Fibroblast of villous mesenchyme (primary cell): ENCODE measurements around the gene OSBPL8. TPM values are rescaled to one million over a fixed set of nuclear protein-coding genes. Genes with fewer than 3 reads are reported as not detected.
A peak's percentile ranks its signal among the peaks of the same experiment; 100 is the strongest.

Experiments used
- DNase-seq: peaks from one replicate; pipeline ENCODE4 v3.0.0-alpha.2; 2010; ENCODE audit warnings: low read depth
- H3K4me3 ChIP-seq: 2 replicates; pipeline ENCODE4 v1.5.1; 2011; ENCODE audit warnings: low read depth, mild to moderate bottlenecking, low read length
- total RNA-seq: library from RNA; depleted of rRNA; stranded (reverse); fragments of >200 nt; gene quantifications from 2 replicates; pipeline ENCODE4 v1.2.3, GENCODE V29; 2012
- TF ChIP-seq, protein P1 (sequence below): IDR thresholded peaks from 2 replicates; pipeline ENCODE4 v1.5.1; 2012; ENCODE audit warnings: low read depth, mild to moderate bottlenecking, low read length; ENCODE audit not compliant: insufficient read depth

The OSBPL8 gene
- total RNA-seq, 1 donor = 135 TPM

GRCh38 chr12:76542908-76543307, 16.7 kb downstream of the OSBPL8 start:
- TF ChIP-seq, protein P1, sequence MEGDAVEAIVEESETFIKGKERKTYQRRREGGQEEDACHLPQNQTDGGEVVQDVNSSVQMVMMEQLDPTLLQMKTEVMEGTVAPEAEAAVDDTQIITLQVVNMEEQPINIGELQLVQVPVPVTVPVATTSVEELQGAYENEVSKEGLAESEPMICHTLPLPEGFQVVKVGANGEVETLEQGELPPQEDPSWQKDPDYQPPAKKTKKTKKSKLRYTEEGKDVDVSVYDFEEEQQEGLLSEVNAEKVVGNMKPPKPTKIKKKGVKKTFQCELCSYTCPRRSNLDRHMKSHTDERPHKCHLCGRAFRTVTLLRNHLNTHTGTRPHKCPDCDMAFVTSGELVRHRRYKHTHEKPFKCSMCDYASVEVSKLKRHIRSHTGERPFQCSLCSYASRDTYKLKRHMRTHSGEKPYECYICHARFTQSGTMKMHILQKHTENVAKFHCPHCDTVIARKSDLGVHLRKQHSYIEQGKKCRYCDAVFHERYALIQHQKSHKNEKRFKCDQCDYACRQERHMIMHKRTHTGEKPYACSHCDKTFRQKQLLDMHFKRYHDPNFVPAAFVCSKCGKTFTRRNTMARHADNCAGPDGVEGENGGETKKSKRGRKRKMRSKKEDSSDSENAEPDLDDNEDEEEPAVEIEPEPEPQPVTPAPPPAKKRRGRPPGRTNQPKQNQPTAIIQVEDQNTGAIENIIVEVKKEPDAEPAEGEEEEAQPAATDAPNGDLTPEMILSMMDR = no peak
- DNase-seq = no peak
- H3K4me3 ChIP-seq = no peak overlapping the region

- H3K4me3 ChIP-seq = no peak overlapping the region
- no peak for DNase-seq
- TF ChIP-seq, protein P1 = no peak
Measured at GRCh38 chr12:76539727-76540126, 19.8 kb downstream of the OSBPL8 start.

DNA sequence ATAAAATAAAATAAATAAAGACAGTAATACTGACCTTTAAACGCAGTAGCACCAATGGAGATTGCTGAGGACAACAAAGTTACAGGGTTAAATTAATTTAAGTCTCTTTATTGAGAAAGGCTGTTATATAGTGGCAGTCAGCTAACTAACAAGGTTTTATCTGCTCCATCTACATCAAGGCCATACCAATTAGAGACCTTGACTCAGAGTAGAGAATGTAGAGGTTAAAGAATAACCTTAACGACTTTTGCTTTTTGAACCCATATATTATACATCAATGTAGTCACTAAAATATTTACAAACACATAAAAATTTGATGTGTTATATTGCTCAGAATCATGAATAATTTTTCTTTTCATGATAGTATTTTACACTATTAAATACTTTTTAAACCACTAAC, 21.6 kb downstream of the OSBPL8 start:
- no peak overlapping the region for H3K4me3 ChIP-seq
- no peak for DNase-seq
- TF ChIP-seq, protein P1 = no peak

GRCh38 chr12:76536546-76536945, 23.0 kb downstream of the OSBPL8 start:
- TF ChIP-seq, protein P1 = no peak
- no peak for DNase-seq
- no peak overlapping the region for H3K4me3 ChIP-seq

GRCh38 chr12:76535170-76535569, 24.4 kb downstream of the OSBPL8 start:
- no peak overlapping the region for H3K4me3 ChIP-seq
- DNase-seq = no peak
- TF ChIP-seq, protein P1 = no peak

DNA sequence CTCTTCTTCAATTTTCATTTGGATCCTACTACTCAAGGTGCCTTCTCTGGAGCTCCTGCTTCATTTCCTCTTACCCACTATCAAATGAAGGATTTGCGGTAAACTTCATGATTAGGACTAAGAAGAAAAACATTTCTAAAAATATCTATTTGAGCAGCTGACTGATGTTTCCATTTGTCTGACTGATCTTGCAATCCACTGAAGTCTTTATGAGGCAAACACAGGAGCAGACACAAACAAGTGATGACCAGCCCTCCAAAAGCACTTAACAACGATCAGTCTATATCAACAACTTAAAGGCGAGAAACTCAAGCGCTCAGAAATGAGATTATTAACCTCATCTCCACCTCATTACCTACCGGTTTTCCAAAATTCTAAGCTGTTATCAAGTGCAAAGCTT, 26.2 kb downstream of the OSBPL8 start:
- TF ChIP-seq, protein P1 = no peak
- DNase-seq = peak; percentile 73
- H3K4me3 ChIP-seq = no peak overlapping the region

GRCh38 chr12:76532520-76532919, 27.1 kb downstream of the OSBPL8 start:
- no peak for DNase-seq
- no peak overlapping the region for H3K4me3 ChIP-seq
- TF ChIP-seq, protein P1 = no peak
